GM12891 (cell line): ENCODE measurements around the gene EXOC3L2.

Experiments used
- POLR2A ChIP-seq: IDR thresholded peaks from 2 replicates; pipeline ENCODE4 v1.6.1; 2011; ENCODE audit warnings: low read depth, low read length, control low read depth
- POLR2AphosphoS5 ChIP-seq: IDR thresholded peaks from 2 replicates; pipeline ENCODE4 v1.6.1; 2011; ENCODE audit warnings: low read depth, low read length, control low read depth
- TAF1 ChIP-seq: IDR thresholded peaks from 2 replicates; pipeline ENCODE4 v1.6.1; 2011; ENCODE audit warnings: low read depth, low read length, control low read depth

- TF ChIP-seq POLR2AphosphoS5 (no peak), POLR2A (no peak), TAF1 (no peak)
Measured at GRCh38 chr19:45186509-45187334, 58.5 kb downstream of the EXOC3L2 start.
